ENCODE measurements around the gene SLC25A24.
"Not testable (repeated sequence)": the region's sequence is repeated elsewhere in the genome, so short reads cannot be mapped to it uniquely, and the experiment has no call there.

The SLC25A24 gene

DNA sequence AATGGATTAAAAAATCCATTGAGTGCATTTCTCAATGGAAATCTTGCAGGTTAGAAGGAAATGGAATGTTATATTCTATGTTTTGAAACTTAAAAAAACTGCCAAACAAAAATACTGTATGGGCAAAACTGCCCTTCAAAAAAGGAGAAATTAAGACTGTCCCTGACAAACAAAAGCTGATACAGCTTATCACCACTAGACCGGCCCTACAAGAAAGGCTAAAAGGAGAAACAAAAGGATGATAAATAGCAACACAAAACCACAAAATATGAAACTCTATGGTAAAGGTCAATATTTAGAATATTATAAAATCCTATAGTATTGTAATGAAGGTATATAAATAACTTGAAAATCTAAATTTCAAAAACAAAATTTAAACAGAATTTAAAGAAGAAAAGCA, 60.0 kb downstream of the SLC25A24 start:
- no peak overlapping the region for H3K4me3 ChIP-seq (ENCODE audit: low read depth, low read length)
- TF ChIP-seq, protein P1, sequence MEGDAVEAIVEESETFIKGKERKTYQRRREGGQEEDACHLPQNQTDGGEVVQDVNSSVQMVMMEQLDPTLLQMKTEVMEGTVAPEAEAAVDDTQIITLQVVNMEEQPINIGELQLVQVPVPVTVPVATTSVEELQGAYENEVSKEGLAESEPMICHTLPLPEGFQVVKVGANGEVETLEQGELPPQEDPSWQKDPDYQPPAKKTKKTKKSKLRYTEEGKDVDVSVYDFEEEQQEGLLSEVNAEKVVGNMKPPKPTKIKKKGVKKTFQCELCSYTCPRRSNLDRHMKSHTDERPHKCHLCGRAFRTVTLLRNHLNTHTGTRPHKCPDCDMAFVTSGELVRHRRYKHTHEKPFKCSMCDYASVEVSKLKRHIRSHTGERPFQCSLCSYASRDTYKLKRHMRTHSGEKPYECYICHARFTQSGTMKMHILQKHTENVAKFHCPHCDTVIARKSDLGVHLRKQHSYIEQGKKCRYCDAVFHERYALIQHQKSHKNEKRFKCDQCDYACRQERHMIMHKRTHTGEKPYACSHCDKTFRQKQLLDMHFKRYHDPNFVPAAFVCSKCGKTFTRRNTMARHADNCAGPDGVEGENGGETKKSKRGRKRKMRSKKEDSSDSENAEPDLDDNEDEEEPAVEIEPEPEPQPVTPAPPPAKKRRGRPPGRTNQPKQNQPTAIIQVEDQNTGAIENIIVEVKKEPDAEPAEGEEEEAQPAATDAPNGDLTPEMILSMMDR (IDR thresholded peaks at IDR 0.05; ENCODE audit: insufficient read depth, low read depth, low read length, missing control alignments) = no peak
- DNase-seq (ENCODE audit: low read depth) = no peak

DNA sequence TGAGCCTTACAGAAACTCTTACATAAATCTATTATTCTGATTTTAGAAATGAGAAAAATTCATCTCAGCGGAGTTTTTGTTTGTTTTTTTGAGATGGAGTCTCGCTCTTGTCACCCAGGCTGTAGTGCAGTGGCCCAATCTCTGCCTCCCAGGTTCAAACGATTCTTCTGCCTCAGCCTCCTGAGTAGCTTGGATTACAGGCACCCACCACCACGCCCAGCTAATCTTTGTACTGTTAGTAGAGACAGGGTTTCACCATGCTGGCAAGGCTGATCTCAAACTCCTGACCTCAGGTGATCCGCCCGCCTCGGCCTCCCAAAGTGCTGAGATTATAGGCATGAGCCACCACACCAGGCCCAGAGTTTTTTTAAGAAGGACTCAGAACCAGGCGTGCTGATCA, 60.6 kb downstream of the SLC25A24 start:
- H3K4me3 ChIP-seq (ENCODE audit: low read depth, low read length); DNase-seq (ENCODE audit: low read depth): not testable (repeated sequence)

DNA sequence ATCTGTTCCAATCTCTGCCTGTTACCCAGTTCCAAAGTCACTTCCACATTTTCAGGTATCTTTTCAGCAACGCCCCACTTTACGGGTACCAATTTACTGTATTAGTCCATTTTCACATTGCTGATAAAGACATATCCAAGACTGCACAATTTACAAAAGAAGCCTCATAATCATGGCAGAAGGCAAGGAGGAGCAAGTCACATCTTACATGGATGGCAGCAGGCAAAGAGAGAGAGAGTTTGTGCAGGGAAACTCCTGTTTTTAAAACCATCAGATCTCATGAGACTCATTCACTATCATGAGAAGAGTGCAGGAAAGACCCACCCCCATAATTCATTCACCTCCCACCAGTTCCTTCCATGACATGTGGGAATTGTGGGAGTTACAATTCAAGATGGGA, 67.0 kb downstream of the SLC25A24 start:
- DNase-seq (ENCODE audit: low read depth); H3K4me3 ChIP-seq (ENCODE audit: low read depth, low read length): not testable (repeated sequence)

DNA sequence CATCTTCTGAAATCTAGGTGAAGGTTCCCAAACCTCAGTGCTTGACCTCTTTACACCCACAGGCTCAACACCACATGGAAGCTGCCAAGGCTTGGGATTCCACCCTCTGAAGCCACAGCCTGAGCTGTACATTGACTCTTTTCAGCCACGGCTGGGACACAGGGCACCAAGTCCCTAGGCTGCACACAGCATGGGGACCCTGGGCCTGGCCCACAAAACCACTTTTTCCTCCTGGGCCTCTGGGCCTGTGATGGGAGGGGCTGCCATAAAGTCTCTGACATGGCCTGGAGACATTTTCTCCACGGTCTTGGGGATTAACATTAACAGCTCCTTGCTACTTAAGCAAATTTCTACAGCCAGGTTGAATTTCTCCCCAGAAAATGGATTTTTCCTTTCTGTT, 67.8 kb downstream of the SLC25A24 start:
- DNase-seq (ENCODE audit: low read depth) = not testable (repeated sequence)

DNA sequence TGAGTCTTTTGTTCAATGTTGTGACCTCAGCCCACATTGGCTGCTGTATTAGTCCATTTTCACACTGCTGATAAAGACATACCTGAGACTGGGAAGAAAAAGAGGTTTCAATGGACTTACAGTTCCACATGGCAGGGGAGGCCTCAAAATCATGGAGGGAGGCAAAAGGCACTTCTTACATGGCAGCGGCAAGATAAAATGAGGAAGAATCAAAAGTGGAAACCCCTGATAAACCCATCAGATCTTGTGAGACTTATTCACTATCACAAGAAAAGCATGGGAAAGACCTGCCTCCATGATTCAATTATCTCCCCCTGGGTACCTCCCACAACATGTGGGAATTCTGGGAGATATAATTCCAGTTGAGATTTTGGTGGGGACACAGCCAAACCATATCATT, 68.9 kb downstream of the SLC25A24 start:
- H3K4me3 ChIP-seq (ENCODE audit: low read depth, low read length); DNase-seq (ENCODE audit: low read depth): not testable (repeated sequence)

More for the DNA sequence above, 67.8 kb downstream of the SLC25A24 start:
- H3K4me3 ChIP-seq (ENCODE audit: low read depth, low read length) = not testable (repeated sequence)

DNA sequence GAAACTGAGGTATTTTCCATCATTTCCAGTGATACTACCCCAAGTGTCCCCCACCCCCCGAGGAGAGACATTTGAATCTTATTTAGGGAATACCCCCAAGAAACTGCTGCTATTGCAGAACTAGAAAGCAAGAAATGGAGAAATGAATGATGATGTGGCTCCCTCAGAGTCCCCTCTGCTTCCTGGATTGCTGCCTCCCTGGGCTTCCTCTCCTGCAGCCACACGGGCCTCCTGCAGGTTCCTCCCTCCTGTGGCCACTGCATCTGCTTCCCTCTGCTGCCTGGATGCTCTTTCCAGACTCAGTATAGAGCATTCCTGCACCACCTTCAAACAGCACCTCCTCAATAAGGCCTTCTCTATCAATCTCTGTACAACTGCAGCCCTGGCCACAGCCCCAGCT, 69.3 kb downstream of the SLC25A24 start:
- no peak for DNase-seq (ENCODE audit: low read depth)
- TF ChIP-seq, protein P1 (IDR thresholded peaks at IDR 0.05; ENCODE audit: insufficient read depth, low read depth, low read length, missing control alignments) = no peak
- H3K4me3 ChIP-seq (ENCODE audit: low read depth, low read length) = no peak overlapping the region

DNA sequence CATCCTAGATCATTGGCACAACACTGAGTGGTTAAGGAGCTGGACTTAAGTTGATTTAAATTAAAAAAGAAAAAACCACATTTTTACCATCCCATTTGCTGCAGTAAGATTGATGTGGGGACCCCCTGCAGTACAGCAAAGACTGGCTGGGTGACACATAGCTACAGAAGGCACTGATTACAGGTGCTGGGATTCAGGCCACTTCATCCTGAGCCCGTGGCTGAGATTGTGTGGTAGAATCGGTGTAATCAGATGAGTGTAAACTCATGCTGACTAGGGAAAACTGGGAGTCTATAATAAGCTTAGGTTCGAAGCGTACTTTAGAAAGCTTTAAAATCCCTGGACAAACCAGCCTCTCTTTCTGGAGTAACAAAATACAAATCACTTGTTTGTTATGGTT, 70.1 kb downstream of the SLC25A24 start:
- no peak for DNase-seq (ENCODE audit: low read depth)
- TF ChIP-seq, protein P1 (IDR thresholded peaks at IDR 0.05; ENCODE audit: insufficient read depth, low read depth, low read length, missing control alignments) = no peak
- H3K4me3 ChIP-seq (ENCODE audit: low read depth, low read length) = no peak overlapping the region

DNA sequence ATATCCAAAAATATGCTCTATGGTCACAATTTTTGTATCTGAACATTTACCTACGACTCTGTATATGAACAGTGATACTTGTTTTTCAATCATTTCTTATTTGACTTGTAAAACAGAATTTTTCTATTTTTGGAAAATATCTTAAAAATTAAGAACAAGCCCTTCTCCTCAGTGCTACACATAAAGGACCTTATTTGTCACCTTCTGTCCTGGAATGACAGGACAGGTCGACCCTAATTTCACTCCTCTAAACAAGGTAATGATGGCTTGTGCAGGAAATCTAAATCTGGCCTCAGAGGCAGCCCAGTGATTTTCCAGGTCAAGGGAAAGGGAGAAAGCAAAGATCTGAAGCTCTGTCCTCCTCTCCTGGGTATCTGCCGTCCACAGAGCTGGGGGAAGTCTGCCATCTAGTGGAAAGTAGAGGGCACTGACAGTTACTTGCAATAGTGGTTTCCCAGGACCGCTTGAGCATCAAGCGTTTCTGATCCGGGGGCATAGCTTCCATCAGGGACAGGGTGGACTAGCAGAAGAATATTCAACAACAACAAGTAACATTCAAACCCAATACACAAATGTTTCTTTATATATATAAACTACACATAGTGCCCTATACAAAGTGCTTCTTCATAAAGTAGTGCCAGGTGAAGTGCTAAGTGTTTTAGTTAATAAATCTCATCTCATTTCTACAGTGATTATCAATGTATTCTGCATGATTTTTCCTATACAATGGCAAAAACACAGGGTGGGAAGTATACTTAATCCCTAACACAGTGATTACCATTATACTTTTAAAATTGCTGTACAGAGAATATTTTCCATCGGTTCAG, 74.6 kb downstream of the SLC25A24 start:
- TF ChIP-seq, protein P1 (IDR thresholded peaks at IDR 0.05; ENCODE audit: insufficient read depth, low read depth, low read length, missing control alignments) = peak; percentile 84
- peak; percentile 82 for DNase-seq (ENCODE audit: low read depth)
- no peak overlapping the region for H3K4me3 ChIP-seq (ENCODE audit: low read depth, low read length)

DNA sequence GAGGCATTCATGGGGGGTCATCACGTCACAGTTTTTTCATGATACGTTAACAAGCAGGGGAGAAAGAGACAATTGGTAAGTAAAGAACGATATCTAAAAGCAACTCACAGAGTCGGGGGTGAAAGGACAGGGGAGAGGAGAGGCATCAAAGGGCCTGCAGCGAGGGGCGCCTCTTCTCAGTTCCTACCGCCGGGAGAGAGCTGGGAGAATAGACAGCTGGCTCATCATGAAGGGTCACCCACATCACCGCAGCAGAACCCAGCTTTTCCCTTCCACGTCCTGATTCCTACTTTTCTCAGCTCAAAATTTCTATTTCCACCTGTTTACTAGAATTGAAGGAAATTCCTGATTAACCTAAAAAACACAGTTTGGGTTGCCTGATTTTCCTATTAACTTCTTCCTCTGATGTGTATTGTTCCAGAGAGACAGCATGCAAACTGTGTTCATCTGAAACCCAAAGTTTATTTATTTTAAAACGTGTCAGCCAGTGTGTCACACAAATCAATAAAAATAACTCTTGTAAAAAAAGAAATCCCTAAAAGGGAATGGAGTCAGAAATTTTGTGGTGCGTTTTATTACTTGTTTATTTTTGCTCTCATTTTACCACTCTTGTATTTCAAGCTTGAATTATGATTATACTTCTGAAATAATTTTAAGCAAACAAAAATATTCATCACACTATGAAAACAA, 75.4 kb downstream of the SLC25A24 start:
- TF ChIP-seq, protein P1 (IDR thresholded peaks at IDR 0.05; ENCODE audit: insufficient read depth, low read depth, low read length, missing control alignments) = no peak
- H3K4me3 ChIP-seq (ENCODE audit: low read depth, low read length) = no peak overlapping the region
- DNase-seq (ENCODE audit: low read depth) = no peak
